ENCODE data around the gene CCDC182. TPM values are rescaled to one million over a fixed set of nuclear protein-coding genes. Genes with fewer than 3 reads are reported as not detected.

The CCDC182 gene
- total and polyA plus RNA-seq, 2 donors, result 0.05 TPM; not detected in 1

GRCh38 chr17:57751348-57751971 lies 6.4 kb upstream of the CCDC182 start:
- 94% methylated on average over 8 of the region's 8 CpGs for WGBS
- no peak overlapping the region for H3K27ac ChIP-seq (ENCODE audit: low read depth in 1 of 2, low read length in 1 of 2)
- no peak for DNase-seq (ENCODE audit: low read depth in 6 of 9, low spot score in 9 of 9)

GRCh38 chr17:57750895-57751294 lies 5.8 kb upstream of the CCDC182 start:
- no peak overlapping the region for H3K4me3 ChIP-seq (ENCODE audit: low read length in 2 of 2)
- H3K36me3 ChIP-seq (ENCODE audit: control insufficient read depth in 2 of 2, insufficient read depth in 2 of 2, low read length in 1 of 2), result no peaks in the 10 kb centered on the region
- H3K27me3 ChIP-seq (ENCODE audit: control insufficient read depth in 2 of 2, insufficient read depth in 1 of 2, low read length in 1 of 2), result no peaks in the 10 kb centered on the region
- no peak overlapping the region for H3K27ac ChIP-seq (ENCODE audit: low read depth in 1 of 2, low read length in 1 of 2)
- H3K9me3 ChIP-seq (ENCODE audit: control insufficient read depth in 2 of 2, insufficient read depth in 1 of 2, low read length in 1 of 2), result no peaks in the 10 kb centered on the region
- 94% methylated on average over 8 of the region's 8 CpGs for WGBS
- H3K4me1 ChIP-seq (ENCODE audit: control insufficient read depth in 2 of 2, insufficient read depth in 2 of 2, low read length in 2 of 2), result peaks cover 0 to 15% of the 10 kb centered on the region in 2 donors
- DNase-seq (ENCODE audit: low read depth in 6 of 9, low spot score in 9 of 9), result no peak

More at GRCh38 chr17:57751348-57751971, 6.4 kb upstream of the CCDC182 start:
- H3K9me3 ChIP-seq (ENCODE audit: control insufficient read depth in 2 of 2, insufficient read depth in 1 of 2, low read length in 1 of 2), result no peaks in the 10 kb centered on the region
- H3K4me3 ChIP-seq (ENCODE audit: low read length in 2 of 2), result no peak overlapping the region
- H3K27me3 ChIP-seq (ENCODE audit: control insufficient read depth in 2 of 2, insufficient read depth in 1 of 2, low read length in 1 of 2), result no peaks in the 10 kb centered on the region
- no peaks in the 10 kb centered on the region for H3K36me3 ChIP-seq (ENCODE audit: control insufficient read depth in 2 of 2, insufficient read depth in 2 of 2, low read length in 1 of 2)
- H3K4me1 ChIP-seq (ENCODE audit: control insufficient read depth in 2 of 2, insufficient read depth in 2 of 2, low read length in 2 of 2), result peaks cover 0 to 15% of the 10 kb centered on the region in 2 donors

- no peak overlapping the region for H3K27ac ChIP-seq (ENCODE audit: low read depth in 1 of 2, low read length in 1 of 2)
These were observed 5.2 kb upstream of the CCDC182 start for GRCh38 chr17:57750109-57750871.

GRCh38 chr17:57749701-57750100 lies 4.6 kb upstream of the CCDC182 start:
- no peaks in the 10 kb centered on the region for H3K36me3 ChIP-seq (ENCODE audit: control insufficient read depth in 2 of 2, insufficient read depth in 2 of 2, low read length in 1 of 2)
- DNase-seq (ENCODE audit: low read depth in 6 of 9, low spot score in 9 of 9), result no peak
- no peaks in the 10 kb centered on the region for H3K27me3 ChIP-seq (ENCODE audit: control insufficient read depth in 2 of 2, insufficient read depth in 1 of 2, low read length in 1 of 2)
- H3K4me3 ChIP-seq (ENCODE audit: low read length in 2 of 2), result no peak overlapping the region
- WGBS, result 82% methylated on average over 3 of the region's 3 CpGs
- peaks cover 0 to 15% of the 10 kb centered on the region in 2 donors for H3K4me1 ChIP-seq (ENCODE audit: control insufficient read depth in 2 of 2, insufficient read depth in 2 of 2, low read length in 2 of 2)
- H3K27ac ChIP-seq (ENCODE audit: low read depth in 1 of 2, low read length in 1 of 2), result no peak overlapping the region
- no peaks in the 10 kb centered on the region for H3K9me3 ChIP-seq (ENCODE audit: control insufficient read depth in 2 of 2, insufficient read depth in 1 of 2, low read length in 1 of 2)

More at GRCh38 chr17:57750109-57750871, 5.2 kb upstream of the CCDC182 start:
- Histone ChIP-seq H3K36me3 (ENCODE audit: control insufficient read depth in 2 of 2, insufficient read depth in 2 of 2, low read length in 1 of 2) (no peaks in the 10 kb centered on the region), H3K4me3 (ENCODE audit: low read length in 2 of 2) (no peak overlapping the region), H3K4me1 (ENCODE audit: control insufficient read depth in 2 of 2, insufficient read depth in 2 of 2, low read length in 2 of 2) (peaks cover 0 to 15% of the 10 kb centered on the region in 2 donors), H3K27me3 (ENCODE audit: control insufficient read depth in 2 of 2, insufficient read depth in 1 of 2, low read length in 1 of 2) (no peaks in the 10 kb centered on the region), H3K9me3 (ENCODE audit: control insufficient read depth in 2 of 2, insufficient read depth in 1 of 2, low read length in 1 of 2) (no peaks in the 10 kb centered on the region)
- peak in 1 of 9 donors; percentile 13 for DNase-seq (ENCODE audit: low read depth in 6 of 9, low spot score in 9 of 9)
- 56% methylated on average over 23 of the region's 23 CpGs for WGBS

GRCh38 chr17:57747221-57748017 lies 2.3 kb upstream of the CCDC182 start:
- Histone ChIP-seq H3K4me3 (ENCODE audit: low read length in 2 of 2) (no peak overlapping the region), H3K9me3 (ENCODE audit: control insufficient read depth in 2 of 2, insufficient read depth in 1 of 2, low read length in 1 of 2) (no peaks in the 10 kb centered on the region), H3K4me1 (ENCODE audit: control insufficient read depth in 2 of 2, insufficient read depth in 2 of 2, low read length in 2 of 2) (peaks cover 0 to 15% of the 10 kb centered on the region in 2 donors), H3K27me3 (ENCODE audit: control insufficient read depth in 2 of 2, insufficient read depth in 1 of 2, low read length in 1 of 2) (no peaks in the 10 kb centered on the region), H3K36me3 (ENCODE audit: control insufficient read depth in 2 of 2, insufficient read depth in 2 of 2, low read length in 1 of 2) (no peaks in the 10 kb centered on the region), H3K27ac (ENCODE audit: low read depth in 1 of 2, low read length in 1 of 2) (no peak overlapping the region)
- peak; percentile 29 to 80 (median 50) for DNase-seq (ENCODE audit: low read depth in 6 of 9, low spot score in 9 of 9)
- 60% methylated on average over 6 of the region's 6 CpGs for whole genome bisulfite sequencing

- Histone ChIP-seq H3K36me3 (ENCODE audit: control insufficient read depth in 2 of 2, insufficient read depth in 2 of 2, low read length in 1 of 2) (no peaks in the 10 kb centered on the region), H3K4me1 (ENCODE audit: control insufficient read depth in 2 of 2, insufficient read depth in 2 of 2, low read length in 2 of 2) (peaks cover 0 to 15% of the 10 kb centered on the region in 2 donors), H3K4me3 (ENCODE audit: low read length in 2 of 2) (no peak overlapping the region), H3K27ac (ENCODE audit: low read depth in 1 of 2, low read length in 1 of 2) (no peak overlapping the region), H3K27me3 (ENCODE audit: control insufficient read depth in 2 of 2, insufficient read depth in 1 of 2, low read length in 1 of 2) (no peaks in the 10 kb centered on the region), H3K9me3 (ENCODE audit: control insufficient read depth in 2 of 2, insufficient read depth in 1 of 2, low read length in 1 of 2) (no peaks in the 10 kb centered on the region)
- DNase-seq (ENCODE audit: low read depth in 6 of 9, low spot score in 9 of 9), result no peak
These were observed 1.1 kb upstream of the CCDC182 start for GRCh38 chr17:57746221-57746620.

GRCh38 chr17:57744195-57745170 lies 616 bp downstream of the CCDC182 start:
- no peaks in the 10 kb centered on the region for H3K27me3 ChIP-seq (ENCODE audit: control insufficient read depth in 2 of 2, insufficient read depth in 1 of 2, low read length in 1 of 2)
- no peak for DNase-seq (ENCODE audit: low read depth in 6 of 9, low spot score in 9 of 9)
- peaks cover 0 to 5% of the 10 kb centered on the region in 2 donors for H3K4me1 ChIP-seq (ENCODE audit: control insufficient read depth in 2 of 2, insufficient read depth in 2 of 2, low read length in 2 of 2)
- WGBS, result 95% methylated on average over 26 of the region's 26 CpGs
- no peaks in the 10 kb centered on the region for H3K36me3 ChIP-seq (ENCODE audit: control insufficient read depth in 2 of 2, insufficient read depth in 2 of 2, low read length in 1 of 2)
- H3K27ac ChIP-seq (ENCODE audit: low read depth in 1 of 2, low read length in 1 of 2), result no peak overlapping the region
- peaks cover 0 to 3% of the 10 kb centered on the region in 2 donors for H3K9me3 ChIP-seq (ENCODE audit: control insufficient read depth in 2 of 2, insufficient read depth in 1 of 2, low read length in 1 of 2)
- H3K4me3 ChIP-seq (ENCODE audit: low read length in 2 of 2), result no peak overlapping the region

- H3K4me1 ChIP-seq (ENCODE audit: control insufficient read depth in 2 of 2, insufficient read depth in 2 of 2, low read length in 2 of 2), result no peaks in the 10 kb centered on the region
- no peak for DNase-seq (ENCODE audit: low read depth in 6 of 9, low spot score in 9 of 9)
- H3K9me3 ChIP-seq (ENCODE audit: control insufficient read depth in 2 of 2, insufficient read depth in 1 of 2, low read length in 1 of 2), result peaks cover 0 to 3% of the 10 kb centered on the region in 2 donors
- no peak overlapping the region for H3K4me3 ChIP-seq (ENCODE audit: low read length in 2 of 2)
- H3K36me3 ChIP-seq (ENCODE audit: control insufficient read depth in 2 of 2, insufficient read depth in 2 of 2, low read length in 1 of 2), result no peaks in the 10 kb centered on the region
- 83% methylated on average over 2 of the region's 2 CpGs for WGBS
- no peak overlapping the region for H3K27ac ChIP-seq (ENCODE audit: low read depth in 1 of 2, low read length in 1 of 2)
- H3K27me3 ChIP-seq (ENCODE audit: control insufficient read depth in 2 of 2, insufficient read depth in 1 of 2, low read length in 1 of 2), result no peaks in the 10 kb centered on the region
These were observed 4.9 kb downstream of the CCDC182 start for GRCh38 chr17:57740235-57740528.

Data from thymus (tissue), 11 donors.